HPDE6-E6E7 (cell line): ENCODE data around the gene KRTAP10-3.
"Not testable (repeated sequence)": the region's sequence is repeated elsewhere in the genome, so short reads cannot be mapped to it uniquely, and the experiment has no call there.

Experiments
- DNase-seq: peaks from one replicate; pipeline ENCODE4 v3.0.0; 2011; ENCODE audit warnings: missing footprints; ENCODE audit errors: extremely low spot score

KRTAP10-3 gene

GRCh38 chr21:44558695-44559094 is at the start of gene KRTAP10-3:
KRTAP10-3 (minus strand) TSS chr21:44558795; CDS start chr21:44558715, 80 bp downstream.
- no peak for DNase-seq

DNA sequence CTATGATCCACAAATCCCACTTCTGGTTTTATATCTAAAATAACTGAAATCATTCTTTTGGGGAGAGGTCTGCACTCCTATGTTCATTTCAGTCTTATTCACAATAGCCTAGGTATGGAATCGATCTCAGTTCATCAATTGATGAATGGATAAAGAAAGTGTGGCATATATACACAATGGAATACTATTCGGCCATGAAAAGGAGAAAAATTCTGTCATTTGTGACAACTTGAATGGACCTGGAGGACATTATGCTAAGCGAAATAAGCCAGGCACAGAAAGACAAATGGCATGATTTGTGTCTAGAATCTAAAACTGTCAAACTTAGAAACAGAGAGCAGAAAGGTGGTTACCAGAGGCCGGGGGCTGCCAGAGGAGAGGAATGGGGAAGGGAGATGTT is 47.9 kb upstream of the KRTAP10-3 start:
- no peak for DNase-seq

DNA sequence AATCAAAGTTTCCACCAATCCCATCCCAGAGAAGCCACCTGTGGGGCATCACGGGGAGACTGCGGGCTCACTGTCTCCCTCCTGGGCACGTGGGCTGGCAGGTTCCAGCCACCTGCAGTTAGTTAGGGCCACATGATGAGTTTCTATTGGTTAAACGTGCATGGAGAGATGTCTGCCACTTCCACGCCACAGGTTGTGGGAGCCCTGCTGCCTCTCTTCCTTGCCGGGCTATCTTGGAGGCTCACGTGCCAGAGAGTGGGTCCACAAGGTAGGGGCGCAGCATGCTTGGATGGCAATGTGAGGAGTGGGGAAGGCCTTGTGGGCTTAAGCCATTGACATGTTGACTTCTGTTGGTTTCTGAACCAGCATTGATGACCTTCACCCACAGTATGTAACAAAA is 45.3 kb upstream of the KRTAP10-3 start:
- DNase-seq, result no peak

DNA sequence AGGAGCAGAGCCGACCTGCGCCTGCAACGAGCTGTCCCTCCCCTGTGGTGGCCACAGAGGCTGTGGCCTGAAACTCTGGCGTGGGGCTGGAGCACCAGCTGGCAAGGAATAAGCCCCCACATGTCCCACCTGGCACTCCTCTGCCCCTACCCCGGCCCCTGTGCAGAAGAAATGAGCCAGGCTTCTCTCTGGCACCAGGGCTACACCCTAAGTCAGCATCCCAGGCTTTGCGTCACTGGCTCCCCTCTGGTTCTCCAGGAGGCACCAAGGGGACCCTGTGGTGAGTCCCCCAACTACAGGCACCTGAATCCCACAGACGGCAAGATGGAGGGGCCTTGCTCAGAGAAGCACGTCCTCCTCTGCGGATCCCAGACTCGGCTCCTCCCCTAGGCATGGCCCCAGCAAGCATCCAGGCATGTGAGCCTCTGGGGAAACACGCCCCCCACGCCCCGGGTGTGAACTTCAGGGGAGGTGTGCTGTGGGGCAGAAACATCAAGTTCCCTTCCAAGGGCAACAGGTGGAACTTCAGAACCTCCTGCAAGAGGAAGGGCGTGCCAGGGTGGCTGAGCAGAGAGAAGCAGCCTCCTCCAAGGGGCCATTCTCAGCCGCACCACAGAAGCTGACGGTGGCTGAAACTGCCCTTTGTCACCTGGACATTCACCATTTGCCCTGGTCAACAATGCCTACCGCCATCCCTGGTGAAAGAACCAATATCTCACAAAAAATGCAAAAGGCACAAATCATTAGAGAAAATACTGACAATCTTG is 44.7 kb upstream of the KRTAP10-3 start:
- DNase-seq, result no peak

- DNase-seq, result no peak
These were observed 43.9 kb upstream of the KRTAP10-3 start for GRCh38 chr21:44602463-44602850.

DNA sequence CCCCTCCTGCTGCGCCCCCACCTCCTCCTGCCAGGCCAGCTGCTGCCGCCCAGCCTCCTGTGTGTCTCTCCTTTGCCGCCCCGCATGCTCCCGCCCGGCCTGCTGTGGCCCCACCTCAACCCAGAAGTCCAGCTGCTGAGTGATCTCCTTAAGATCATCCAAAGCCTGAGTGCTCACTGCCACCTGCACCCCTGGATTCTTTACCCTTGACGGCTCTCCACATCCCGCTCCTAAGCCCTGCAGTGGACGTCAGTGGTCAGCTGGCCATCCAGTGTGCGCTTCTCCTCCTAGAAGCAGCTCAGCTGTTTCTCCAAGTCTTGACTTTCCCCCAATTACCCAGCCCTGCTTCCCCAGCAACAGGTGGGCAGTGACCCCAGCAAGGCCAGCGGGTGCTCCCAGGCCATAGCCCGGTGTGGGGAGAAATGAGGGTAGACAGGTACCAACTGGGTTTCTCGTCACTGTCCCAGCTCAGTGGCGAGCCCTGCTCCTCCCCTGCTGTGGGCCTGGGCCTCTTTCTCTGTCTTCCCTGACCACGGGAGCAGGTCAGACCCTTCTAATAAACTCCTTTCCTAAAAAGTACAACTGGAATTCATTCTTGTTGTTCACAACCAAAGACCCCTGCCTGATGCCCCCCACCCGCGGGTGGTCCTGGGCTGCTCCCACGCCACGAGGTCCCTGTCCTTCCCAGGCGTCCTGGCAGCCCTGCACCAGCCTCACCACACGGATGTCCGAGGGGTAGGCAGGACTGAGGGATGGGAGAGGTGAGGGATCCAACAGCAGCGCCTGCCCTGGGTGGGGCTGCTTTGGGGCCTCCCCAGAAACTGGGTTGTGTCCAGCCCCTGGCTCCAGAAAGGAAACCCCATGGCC is 43.2 kb upstream of the KRTAP10-3 start:
- no peak for DNase-seq

GRCh38 chr21:44601091-44601490 is 42.5 kb upstream of the KRTAP10-3 start:
- DNase-seq, result not testable (repeated sequence)

- not testable (repeated sequence) for DNase-seq
These were observed 41.8 kb upstream of the KRTAP10-3 start, which contains the start of gene KRTAP10-7 for GRCh38 chr21:44600118-44600978. KRTAP10-7 (plus strand) TSS chr21:44600597; CDS start chr21:44600622, 25 bp downstream.

DNA sequence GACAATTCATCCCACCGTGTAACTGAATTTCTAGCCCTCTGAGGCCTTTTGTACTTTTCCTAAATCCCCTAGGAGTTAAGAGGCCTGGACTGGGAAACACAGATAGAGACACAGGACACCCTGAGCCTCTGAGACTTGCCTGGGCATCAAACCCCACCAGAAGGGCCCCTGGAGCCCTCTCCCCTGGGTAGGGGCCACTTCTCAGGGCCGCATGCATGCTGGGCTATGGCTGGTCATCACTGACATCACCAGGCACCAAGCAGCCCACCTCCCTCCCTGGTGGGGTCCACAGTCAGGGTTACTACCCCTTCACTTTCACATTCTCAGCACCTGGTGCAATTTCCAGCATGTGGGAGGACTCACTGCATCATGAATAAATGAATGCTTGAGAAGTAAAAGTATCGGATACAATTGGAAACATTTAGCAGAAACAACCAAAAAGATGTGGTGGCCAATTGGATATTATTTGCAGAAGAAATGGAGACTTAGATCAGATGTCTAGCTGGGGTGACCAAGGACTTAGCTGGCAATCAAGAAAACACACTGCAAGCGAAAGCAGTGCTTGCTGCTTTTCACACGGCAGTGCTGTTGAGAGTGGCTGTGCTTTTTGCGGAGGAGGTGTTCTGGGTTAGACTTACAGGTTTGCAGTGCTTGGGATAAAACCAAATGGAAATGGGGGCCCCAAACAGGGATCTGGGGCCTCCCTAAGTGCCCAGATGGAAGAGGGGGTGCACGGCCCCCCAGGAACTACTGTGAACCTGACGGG is 40.9 kb upstream of the KRTAP10-3 start:
- no peak for DNase-seq

DNA sequence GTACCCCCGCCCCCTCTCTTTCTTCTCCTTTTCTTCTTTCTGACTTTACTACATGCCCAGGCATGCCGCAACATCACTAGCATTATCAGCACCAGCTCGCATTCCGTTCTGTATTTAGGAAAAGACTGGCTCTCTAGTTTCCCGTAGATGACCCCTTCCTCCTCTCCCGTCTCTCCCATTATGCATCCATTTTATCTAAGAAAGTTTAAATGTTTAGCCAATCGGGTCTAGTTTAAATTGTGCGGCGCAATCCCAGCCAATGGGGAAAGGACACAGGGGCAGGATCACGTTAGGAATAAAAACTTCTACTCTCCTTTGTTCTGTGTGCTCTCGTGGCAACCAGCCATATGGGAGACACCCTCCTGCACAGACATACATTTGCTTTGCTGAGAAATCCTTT is 39.5 kb upstream of the KRTAP10-3 start:
- no peak for DNase-seq

DNA sequence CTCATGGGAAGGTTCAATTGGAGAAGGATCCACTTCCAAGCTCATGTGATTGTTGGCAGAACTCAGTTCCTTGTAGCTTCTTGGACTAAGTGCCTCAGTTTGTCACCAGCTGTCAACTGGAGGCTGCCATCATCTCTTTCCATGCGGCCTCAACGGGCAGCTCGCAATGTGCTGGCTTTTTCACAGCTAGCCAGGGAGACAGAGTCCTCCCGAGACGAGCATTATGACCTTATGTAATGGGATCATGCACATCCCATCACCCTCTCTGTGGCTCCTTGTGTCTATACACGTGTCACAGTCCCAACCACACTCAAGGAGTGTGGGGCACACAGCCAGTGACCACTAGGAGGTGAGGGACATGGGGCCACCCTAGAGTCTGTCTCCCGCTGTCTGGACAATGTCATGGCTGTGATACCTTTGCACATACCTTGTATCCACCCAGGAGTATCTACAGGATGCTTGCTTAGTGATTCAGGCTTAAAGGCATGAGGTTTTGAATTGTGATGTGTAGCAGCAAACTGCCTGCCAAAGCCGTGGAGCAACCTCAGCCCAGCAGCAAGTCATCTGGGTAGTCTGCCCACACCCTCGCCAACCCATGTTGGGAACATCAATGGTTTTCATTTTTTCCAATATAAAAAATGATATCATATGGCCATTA is 37.6 kb upstream of the KRTAP10-3 start:
- no peak for DNase-seq

- DNase-seq, result no peak
These were observed 36.9 kb upstream of the KRTAP10-3 start for GRCh38 chr21:44595524-44595923.

DNA sequence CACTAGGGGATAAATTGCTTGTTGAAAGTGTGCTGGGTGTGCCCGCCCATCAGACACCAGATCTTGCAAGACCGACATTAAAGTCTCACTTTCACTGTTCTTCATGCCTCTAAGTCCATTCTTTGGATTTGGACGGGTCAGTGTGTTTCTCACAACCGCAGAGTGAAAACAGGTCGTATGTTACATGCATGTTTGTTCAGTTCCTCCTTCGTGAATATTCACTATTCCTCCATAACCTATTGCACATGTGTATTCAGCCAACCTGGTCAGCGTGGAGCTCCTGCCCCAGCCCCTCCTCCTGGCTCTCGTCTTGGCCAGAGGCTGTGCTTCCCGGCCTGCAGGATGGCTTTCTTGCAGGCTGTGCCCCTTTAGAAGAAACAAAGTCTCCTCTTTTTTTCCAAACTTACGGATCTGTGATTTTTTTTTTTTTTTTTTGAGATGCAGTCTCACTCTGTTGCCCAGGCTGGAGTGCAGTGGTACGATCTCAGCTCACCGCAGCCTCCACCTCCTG is 35.9 kb upstream of the KRTAP10-3 start:
- DNase-seq, result no peak

GRCh38 chr21:44593598-44594405 is 35.2 kb upstream of the KRTAP10-3 start:
- DNase-seq, result no peak

- no peak for DNase-seq
These were observed 34.1 kb upstream of the KRTAP10-3 start, which contains the start of gene KRTAP10-6 for GRCh38 chr21:44592446-44593311. KRTAP10-6 (minus strand) TSS chr21:44592505; CDS start chr21:44592484, 21 bp downstream.

GRCh38 chr21:44591801-44592130 is 33.2 kb upstream of the KRTAP10-3 start:
- DNase-seq, result not testable (repeated sequence)

DNA sequence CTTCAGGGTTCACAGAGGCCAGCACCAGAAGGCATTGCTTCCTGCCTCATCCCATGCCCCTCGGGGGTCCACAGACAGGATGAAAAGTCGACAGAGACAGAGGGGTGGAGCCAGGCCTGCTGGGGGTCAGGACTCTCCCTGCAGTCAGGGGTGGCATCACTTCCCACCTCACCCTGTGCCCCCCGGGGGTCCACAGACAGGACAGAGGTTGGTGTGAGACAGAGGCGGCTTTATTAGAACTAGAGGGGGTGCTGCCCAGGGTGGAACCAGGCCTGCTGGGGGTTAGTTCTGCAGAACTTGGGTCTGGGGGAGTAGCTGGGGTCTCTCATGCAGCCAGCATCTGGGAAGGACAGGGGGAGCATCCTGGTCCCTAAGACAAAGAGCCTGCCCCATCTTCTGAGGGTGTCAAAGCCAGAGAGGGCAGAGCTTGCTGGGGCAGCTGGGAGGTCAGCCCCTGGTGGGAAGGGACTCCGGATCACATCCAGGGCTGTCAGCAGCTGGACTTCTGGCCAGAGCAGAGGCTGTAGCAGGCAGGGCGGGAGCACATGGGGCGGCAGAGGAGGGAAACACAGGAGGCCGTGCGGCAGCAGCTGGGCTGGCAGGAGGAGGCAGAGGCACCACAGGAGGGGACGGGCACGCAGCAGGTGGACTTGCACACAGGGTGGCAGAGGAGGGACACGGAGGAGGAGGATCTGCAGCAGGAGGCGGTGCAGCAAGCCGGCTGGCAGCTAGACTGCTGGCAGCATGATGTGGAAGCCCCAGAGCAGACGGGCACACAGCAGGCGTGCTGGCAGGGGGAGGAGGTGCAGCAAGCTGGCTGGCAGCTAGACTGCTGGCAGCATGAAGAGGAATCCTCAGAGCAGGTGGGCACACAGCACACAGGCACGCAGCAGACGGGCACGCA is 32.6 kb upstream of the KRTAP10-3 start:
- DNase-seq, result not testable (repeated sequence)
